HepG2 (cell line): ENCODE data around the gene JSRP1. TPM values are rescaled to one million over a fixed set of nuclear protein-coding genes. Genes with fewer than 3 reads are reported as not detected.

Experiments used
- ARID4A ChIP-seq: sonication (generic); formaldehyde crosslinking; IDR thresholded peaks from 2 replicates; pipeline ENCODE4 v1.5.0; 2020; ENCODE audit warnings: mild to moderate bottlenecking, missing genetic modification reagents, borderline replicate concordance
- ARNT ChIP-seq: fragments of 450-650 bp; IDR thresholded peaks from 2 replicates; pipeline ENCODE4 v1.6.1; 2017
- DR1 ChIP-seq: sonication (generic); formaldehyde crosslinking; IDR thresholded peaks from 2 replicates; pipeline ENCODE4 v1.8.0; 2021; ENCODE audit warnings: mild to moderate bottlenecking, missing genetic modification reagents, inconsistent platforms
- MYC ChIP-seq: sonication (generic); formaldehyde crosslinking; IDR thresholded peaks from 2 replicates; pipeline ENCODE4 v1.9.0; 2021; ENCODE audit warnings: missing genetic modification reagents, borderline replicate concordance
- TFDP1 ChIP-seq: IDR thresholded peaks from 2 replicates; pipeline ENCODE4 v1.6.1; 2016; ENCODE audit warnings: missing compliant biosample characterization, missing genetic modification reagents, borderline replicate concordance
- ZMYM3 ChIP-seq: sonication (generic); formaldehyde crosslinking; IDR thresholded peaks from 2 replicates; pipeline ENCODE4 v1.5.1; 2020; ENCODE audit warnings: mild to moderate bottlenecking, missing genetic modification reagents
- ZNF280D ChIP-seq: sonication (generic); formaldehyde crosslinking; IDR thresholded peaks from 2 replicates; pipeline ENCODE4 v1.5.1; 2020; ENCODE audit warnings: mild to moderate bottlenecking, missing genetic modification reagents
- ZNF382 ChIP-seq: sonication (generic); formaldehyde crosslinking; IDR thresholded peaks from 2 replicates; pipeline ENCODE4 v1.5.0; 2020; ENCODE audit warnings: missing genetic modification reagents, mild to moderate bottlenecking, borderline replicate concordance
- ZNF558 ChIP-seq: sonication (generic); formaldehyde crosslinking; IDR thresholded peaks from 2 replicates; pipeline ENCODE4 v1.9.0; 2022; ENCODE audit warnings: mild to moderate bottlenecking, missing genetic modification reagents, borderline replicate concordance
- ZNF598 ChIP-seq: sonication (generic); formaldehyde crosslinking; IDR thresholded peaks from 2 replicates; pipeline ENCODE4 v1.5.1; 2020; ENCODE audit warnings: mild to moderate bottlenecking, missing genetic modification reagents, borderline replicate concordance
- ZNF672 ChIP-seq: sonication (generic); formaldehyde crosslinking; IDR thresholded peaks from 2 replicates; pipeline ENCODE4 v1.8.1; 2022; ENCODE audit warnings: missing genetic modification reagents
- ZNF816 ChIP-seq: sonication (generic); formaldehyde crosslinking; IDR thresholded peaks from 2 replicates; pipeline ENCODE4 v1.8.0; 2022; ENCODE audit warnings: missing genetic modification reagents, mild to moderate bottlenecking, borderline replicate concordance
- polyA plus RNA-seq, 8 experiments: library from polyadenylated mRNA; depleted of rRNA in 3 of 8; stranded (reverse) in 7 of 8; unstranded in 1 of 8; fragments of >200 nt; fragmentation: Illumina TruSeq in 4 of 8; extraction: Trizol in 4 of 8; gene quantifications; 2 replicates each; pipeline versions ENCODE4 v1.2.1 to v1.2.3, GENCODE V29; 2011 to 2016; ENCODE audit warnings: low read depth in 4 of 8, missing spikeins in 1 of 8, mixed read lengths in 1 of 8; ENCODE audit not compliant: insufficient read depth in 1 of 8
- total RNA-seq, 5 experiments: library from RNA; depleted of rRNA; stranded (reverse); fragments of >200 nt; fragmentation: Illumina TruSeq; extraction: Trizol; gene quantifications; 2 replicates each; pipeline ENCODE4 v1.2.3, GENCODE V29; 2016; ENCODE audit warnings: low read depth in 1 of 5
- TF ChIP-seq, protein P1 (sequence below): sonication (generic); formaldehyde crosslinking; IDR thresholded peaks from 2 replicates; pipeline ENCODE4 v1.4.0; 2020; ENCODE audit warnings: mild to moderate bottlenecking, missing genetic modification reagents

The JSRP1 gene
- total and polyA plus RNA-seq, 2 of the 13 experiments (the other 11 are each of a cell fraction or from before 2014, with no cell fraction given), result 0.16 to 0.38 TPM

GRCh38 chr19:2266183-2266993, 10.2 kb upstream of the JSRP1 start (continued):
- TF ChIP-seq ARID4A (CRISPR knock-in tag), result peak; percentile 27; the same call in 1 of the 2 replicates
- TF ChIP-seq ZMYM3, result peak; percentile 25; the same call in 1 of the 2 replicates
- no peak for TF ChIP-seq ARNT
- no peak for TF ChIP-seq ZNF816
- TF ChIP-seq ZNF280D (CRISPR knock-in tag), result no peak
- TF ChIP-seq MYC (CRISPR knock-in tag), result peak; percentile 80; the same call in 1 of the 2 replicates
- TF ChIP-seq ZNF558 (CRISPR knock-in tag), result 0 out of 2 replicates have a peak, but pooled peaks have one; percentile 24
- peak; percentile 82 for TF ChIP-seq TFDP1 (CRISPR knock-in tag)
- no peak for TF ChIP-seq ZNF598 (CRISPR knock-in tag)
- TF ChIP-seq ZNF672 (CRISPR knock-in tag), result no peak
- TF ChIP-seq, protein P1, sequence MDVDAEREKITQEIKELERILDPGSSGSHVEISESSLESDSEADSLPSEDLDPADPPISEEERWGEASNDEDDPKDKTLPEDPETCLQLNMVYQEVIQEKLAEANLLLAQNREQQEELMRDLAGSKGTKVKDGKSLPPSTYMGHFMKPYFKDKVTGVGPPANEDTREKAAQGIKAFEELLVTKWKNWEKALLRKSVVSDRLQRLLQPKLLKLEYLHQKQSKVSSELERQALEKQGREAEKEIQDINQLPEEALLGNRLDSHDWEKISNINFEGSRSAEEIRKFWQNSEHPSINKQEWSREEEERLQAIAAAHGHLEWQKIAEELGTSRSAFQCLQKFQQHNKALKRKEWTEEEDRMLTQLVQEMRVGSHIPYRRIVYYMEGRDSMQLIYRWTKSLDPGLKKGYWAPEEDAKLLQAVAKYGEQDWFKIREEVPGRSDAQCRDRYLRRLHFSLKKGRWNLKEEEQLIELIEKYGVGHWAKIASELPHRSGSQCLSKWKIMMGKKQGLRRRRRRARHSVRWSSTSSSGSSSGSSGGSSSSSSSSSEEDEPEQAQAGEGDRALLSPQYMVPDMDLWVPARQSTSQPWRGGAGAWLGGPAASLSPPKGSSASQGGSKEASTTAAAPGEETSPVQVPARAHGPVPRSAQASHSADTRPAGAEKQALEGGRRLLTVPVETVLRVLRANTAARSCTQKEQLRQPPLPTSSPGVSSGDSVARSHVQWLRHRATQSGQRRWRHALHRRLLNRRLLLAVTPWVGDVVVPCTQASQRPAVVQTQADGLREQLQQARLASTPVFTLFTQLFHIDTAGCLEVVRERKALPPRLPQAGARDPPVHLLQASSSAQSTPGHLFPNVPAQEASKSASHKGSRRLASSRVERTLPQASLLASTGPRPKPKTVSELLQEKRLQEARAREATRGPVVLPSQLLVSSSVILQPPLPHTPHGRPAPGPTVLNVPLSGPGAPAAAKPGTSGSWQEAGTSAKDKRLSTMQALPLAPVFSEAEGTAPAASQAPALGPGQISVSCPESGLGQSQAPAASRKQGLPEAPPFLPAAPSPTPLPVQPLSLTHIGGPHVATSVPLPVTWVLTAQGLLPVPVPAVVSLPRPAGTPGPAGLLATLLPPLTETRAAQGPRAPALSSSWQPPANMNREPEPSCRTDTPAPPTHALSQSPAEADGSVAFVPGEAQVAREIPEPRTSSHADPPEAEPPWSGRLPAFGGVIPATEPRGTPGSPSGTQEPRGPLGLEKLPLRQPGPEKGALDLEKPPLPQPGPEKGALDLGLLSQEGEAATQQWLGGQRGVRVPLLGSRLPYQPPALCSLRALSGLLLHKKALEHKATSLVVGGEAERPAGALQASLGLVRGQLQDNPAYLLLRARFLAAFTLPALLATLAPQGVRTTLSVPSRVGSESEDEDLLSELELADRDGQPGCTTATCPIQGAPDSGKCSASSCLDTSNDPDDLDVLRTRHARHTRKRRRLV, result 0 out of 2 replicates have a peak, but pooled peaks have one; percentile 50
- no peak for TF ChIP-seq ZNF382
- no peak for TF ChIP-seq DR1 (CRISPR knock-in tag)
